NCI-H2227 treated with DMSO at 0.1 percent for 48 hours (cell line): ENCODE data around the gene PHACTR2.
"Not testable (repeated sequence)": the region's sequence is repeated elsewhere in the genome, so short reads cannot be mapped to it uniquely, and the experiment has no call there.

ENCODE experiments used
- DNase-seq: peaks from one replicate; lab custom pipeline; 2025; lab: John Stamatoyannopoulos, UW

The PHACTR2 gene

GRCh38 chr6:143864234-143864633 lies 186.5 kb downstream of the PHACTR2 start, which contains the start of gene ZC2HC1B:
TSS of gene ZC2HC1B (plus strand) at chr6:143864474. CDS start at chr6:143864540, 66 bp downstream.
- DNase-seq = no peak

- DNase-seq = no peak
Observed at GRCh38 chr6:143867236-143867635, 189.5 kb downstream of the PHACTR2 start.

- not testable (repeated sequence) for DNase-seq
Observed at GRCh38 chr6:143868808-143869207, 191.0 kb downstream of the PHACTR2 start.

- DNase-seq = not testable (repeated sequence)
Observed at GRCh38 chr6:143871202-143871730, 193.5 kb downstream of the PHACTR2 start.

- no peak for DNase-seq
Observed at GRCh38 chr6:143872201-143872600, 194.4 kb downstream of the PHACTR2 start.

GRCh38 chr6:143873600-143873999 lies 195.8 kb downstream of the PHACTR2 start:
- not testable (repeated sequence) for DNase-seq

- not testable (repeated sequence) for DNase-seq
Observed at GRCh38 chr6:143874503-143874902, 196.7 kb downstream of the PHACTR2 start.

GRCh38 chr6:143877584-143878271 lies 200.0 kb downstream of the PHACTR2 start:
- no peak for DNase-seq

- DNase-seq = no peak
Observed at GRCh38 chr6:143878272-143878760, 200.6 kb downstream of the PHACTR2 start.

- no peak for DNase-seq
Observed at GRCh38 chr6:143880412-143880811, 202.6 kb downstream of the PHACTR2 start.
